A549 treated with RU486 at 1 μM for 4 hours (cell line): Measurements from ENCODE around the gene FPR2. TPM values are rescaled to one million over a fixed set of nuclear protein-coding genes. Genes with fewer than 3 reads are reported as not detected.

ENCODE experiments used
- total RNA-seq: library from RNA; stranded (reverse); fragments of 200-300 nt; extraction: Qiagen RNA extraction; gene quantifications from 5 replicates; pipeline ENCODE4 v1.2.3, GENCODE V29; 2022; ENCODE audit warnings: low read depth

The FPR2 gene, protein sequence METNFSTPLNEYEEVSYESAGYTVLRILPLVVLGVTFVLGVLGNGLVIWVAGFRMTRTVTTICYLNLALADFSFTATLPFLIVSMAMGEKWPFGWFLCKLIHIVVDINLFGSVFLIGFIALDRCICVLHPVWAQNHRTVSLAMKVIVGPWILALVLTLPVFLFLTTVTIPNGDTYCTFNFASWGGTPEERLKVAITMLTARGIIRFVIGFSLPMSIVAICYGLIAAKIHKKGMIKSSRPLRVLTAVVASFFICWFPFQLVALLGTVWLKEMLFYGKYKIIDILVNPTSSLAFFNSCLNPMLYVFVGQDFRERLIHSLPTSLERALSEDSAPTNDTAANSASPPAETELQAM
- not detected in 5 replicates for total RNA-seq

DNA sequence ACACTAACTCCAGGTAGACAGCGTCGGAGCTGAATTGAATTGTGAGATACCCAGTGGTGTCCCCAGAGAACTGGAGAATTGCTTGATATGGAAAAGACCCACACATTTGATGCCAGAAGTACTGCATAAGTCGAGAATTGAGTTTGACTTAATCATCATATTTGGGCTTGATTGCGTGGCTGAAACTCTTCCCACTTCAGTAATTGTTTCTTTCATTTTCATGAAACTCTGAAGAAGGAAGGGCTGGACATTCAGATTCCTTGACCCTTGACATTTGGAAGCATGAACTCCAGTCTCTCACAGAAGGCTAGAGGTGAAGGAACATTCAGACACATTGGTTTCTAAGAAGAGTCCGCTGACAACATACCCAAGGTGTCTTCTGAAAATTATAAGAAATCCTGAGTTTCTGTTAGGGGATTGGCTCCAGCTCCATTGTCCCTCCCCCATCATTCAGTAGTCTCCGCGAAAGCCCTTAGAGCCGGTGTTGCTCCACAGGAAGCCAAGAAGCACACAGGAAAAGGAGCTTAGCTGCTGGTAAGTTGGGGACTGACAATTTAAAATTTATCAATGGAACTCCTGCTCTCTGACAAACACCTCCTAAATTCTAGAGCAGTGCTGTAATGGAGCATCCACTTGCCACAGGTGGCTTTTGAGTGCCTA lies at the start of gene FPR2:
FPR2 (plus strand) TSS at position 484 of the 660 bp plus-strand sequence. CDS start 7,479 bp downstream, outside the sequence.

DNA sequence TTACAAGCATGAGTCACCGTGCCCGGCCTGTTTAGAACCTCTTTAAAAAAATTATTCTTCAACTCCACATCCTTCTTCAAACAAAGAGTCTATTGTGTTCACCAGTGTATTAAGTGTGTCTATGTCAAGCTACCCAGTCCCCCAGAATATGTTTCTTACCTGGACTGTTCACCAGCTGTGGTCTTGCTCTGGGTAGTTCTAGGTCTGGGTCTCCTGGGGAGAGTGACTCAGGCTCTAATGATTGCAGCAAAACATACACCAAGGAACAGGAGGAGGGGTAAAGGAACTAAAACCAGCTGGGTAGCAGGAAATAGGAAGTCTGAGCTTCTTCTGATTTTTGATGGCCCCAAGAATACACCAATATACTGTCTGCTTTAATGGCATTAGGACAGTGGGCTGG lies 9.3 kb upstream of the FPR2 start, which contains the start of gene FPR1:
FPR1 (minus strand) TSS at position 224 of the 400 bp plus-strand sequence. CDS start 4,884 bp downstream, outside the sequence.

DNA sequence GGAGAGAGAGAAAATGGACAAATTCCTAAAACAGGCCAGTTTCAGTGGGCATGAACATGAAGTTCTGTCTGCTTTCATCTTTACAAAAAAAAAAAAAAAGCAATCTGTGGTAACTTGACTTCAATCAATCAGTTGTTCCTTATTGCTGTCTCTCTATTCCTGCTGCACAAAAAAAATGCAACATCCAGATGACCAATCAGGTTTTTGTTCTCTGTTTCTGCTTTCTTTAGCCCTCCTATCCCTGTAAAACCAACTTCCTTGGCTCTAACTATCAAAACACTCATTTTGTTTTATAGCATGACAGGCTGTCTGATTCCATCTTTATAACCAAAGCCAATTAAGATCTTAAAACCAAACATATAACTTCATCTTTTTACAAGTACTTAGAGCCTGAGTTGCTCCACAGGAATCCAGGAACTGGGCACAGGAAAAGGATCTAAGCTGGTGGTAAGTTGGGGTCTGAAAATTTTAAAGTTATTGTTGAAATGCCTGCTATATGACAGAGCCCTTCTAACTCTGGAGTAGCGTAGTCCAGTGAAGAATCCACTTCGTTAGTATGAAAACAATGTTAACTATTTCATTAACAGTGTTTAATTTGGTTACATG lies 34.0 kb downstream of the FPR2 start, which contains the start of gene FPR3:
FPR3 (plus strand) TSS at position 273 of the 606 bp plus-strand sequence. CDS start 28,592 bp downstream, outside the sequence.

Other genes starting within 250 kb of the FPR2 start
- not detected in 5 replicates for gene SIGLEC6, start 229.5 kb upstream of the FPR2 start, total RNA-seq
- gene ZNF175, start 189.9 kb upstream of the FPR2 start, total RNA-seq: 3.1 to 5.1 TPM (median 3.6 TPM) in 5 replicates
- gene SIGLEC5, start 130.8 kb upstream of the FPR2 start, total RNA-seq: 0.08 TPM in 1 of 5 replicates, not detected in the others
- gene SIGLEC14, start 114.4 kb upstream of the FPR2 start, total RNA-seq: 0.06 to 0.09 TPM in 2 of 5 replicates, not detected in the others
- gene SPACA6, start 67.8 kb upstream of the FPR2 start, total RNA-seq: 9.1 to 17.1 TPM (median 15.7 TPM) in 5 replicates
- gene HAS1, start 37.2 kb upstream of the FPR2 start, total RNA-seq: not detected in 5 replicates
- gene FPR1, start 9.3 kb upstream of the FPR2 start, total RNA-seq: 0.07 to 0.14 TPM (median 0.10 TPM) in 4 of 5 replicates, not detected in the other
- gene FPR3, start 34.0 kb downstream of the FPR2 start, total RNA-seq: not detected in 5 replicates
- 0.05 to 0.10 TPM in 2 of 5 replicates, not detected in the others for gene ZNF577, start 126.8 kb downstream of the FPR2 start, total RNA-seq
- 0.11 to 0.26 TPM (median 0.17 TPM) in 5 replicates for gene ZNF649, start 143.8 kb downstream of the FPR2 start, total RNA-seq
- 0.67 to 1.2 TPM (median 0.91 TPM) in 5 replicates for gene ZNF613, start 166.3 kb downstream of the FPR2 start, total RNA-seq
- 3.9 to 6.2 TPM (median 5.1 TPM) in 5 replicates for gene ZNF350, start 225.7 kb downstream of the FPR2 start, total RNA-seq
- 2.1 to 5.3 TPM (median 3.3 TPM) in 5 replicates for gene ZNF615, start 247.0 kb downstream of the FPR2 start, total RNA-seq